ENCODE measurements around the gene ALKBH8. TPM values are rescaled to one million over a fixed set of nuclear protein-coding genes. Genes with fewer than 3 reads are reported as not detected.

Gene ALKBH8
- total RNA-seq, 1 experiment from 2014 or later = 7.3 TPM

- Mint-ChIP-seq H3K36me3 (ENCODE audit: insufficient read depth, unreplicated experiment) (no peaks in the 10 kb centered on the region), H3K4me3 (ENCODE audit: unreplicated experiment) (peak overlapping the region; percentile 73), H3K27ac (ENCODE audit: low read depth, unreplicated experiment) (no peak overlapping the region), H3K4me1 (ENCODE audit: insufficient read depth, unreplicated experiment) (peaks cover 12% of the 10 kb centered on the region), H3K9me3 (ENCODE audit: unreplicated experiment) (no peaks in the 10 kb centered on the region), H3K27me3 (ENCODE audit: insufficient read depth, unreplicated experiment) (peaks cover 93% of the 10 kb centered on the region)
- TF ChIP-seq, protein P1, sequence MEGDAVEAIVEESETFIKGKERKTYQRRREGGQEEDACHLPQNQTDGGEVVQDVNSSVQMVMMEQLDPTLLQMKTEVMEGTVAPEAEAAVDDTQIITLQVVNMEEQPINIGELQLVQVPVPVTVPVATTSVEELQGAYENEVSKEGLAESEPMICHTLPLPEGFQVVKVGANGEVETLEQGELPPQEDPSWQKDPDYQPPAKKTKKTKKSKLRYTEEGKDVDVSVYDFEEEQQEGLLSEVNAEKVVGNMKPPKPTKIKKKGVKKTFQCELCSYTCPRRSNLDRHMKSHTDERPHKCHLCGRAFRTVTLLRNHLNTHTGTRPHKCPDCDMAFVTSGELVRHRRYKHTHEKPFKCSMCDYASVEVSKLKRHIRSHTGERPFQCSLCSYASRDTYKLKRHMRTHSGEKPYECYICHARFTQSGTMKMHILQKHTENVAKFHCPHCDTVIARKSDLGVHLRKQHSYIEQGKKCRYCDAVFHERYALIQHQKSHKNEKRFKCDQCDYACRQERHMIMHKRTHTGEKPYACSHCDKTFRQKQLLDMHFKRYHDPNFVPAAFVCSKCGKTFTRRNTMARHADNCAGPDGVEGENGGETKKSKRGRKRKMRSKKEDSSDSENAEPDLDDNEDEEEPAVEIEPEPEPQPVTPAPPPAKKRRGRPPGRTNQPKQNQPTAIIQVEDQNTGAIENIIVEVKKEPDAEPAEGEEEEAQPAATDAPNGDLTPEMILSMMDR (IDR thresholded peaks at IDR 0.05; ENCODE audit: unreplicated experiment) = no peak
- BruUV-seq (replicated peaks) = no TSS peak
- intact Hi-C loops (cut with micrococcal nuclease) = no loop called here
- CTCF ChIA-PET = interaction anchor here (0.7 to 1.3 kb wide), 5 partner anchors 15 to 44 kb away, joined by 3 to 5 read pairs (median 3); no protein-coding TSS in a partner anchor
- POLR2A ChIA-PET = interaction anchor here (0.8 to 1.3 kb wide), 2 partner anchors 17 to 27 kb away, joined by 3 read pairs; no protein-coding TSS in a partner anchor
- DNase-seq (ENCODE audit: unreplicated experiment) = no peak
Measured at GRCh38 chr11:107592231-107592590, 26.7 kb upstream of the ALKBH8 start.

- ChIA-PET CTCF (interaction anchor here (0.7 to 1.3 kb wide), 5 partner anchors 16 to 43 kb away, joined by 3 to 5 read pairs (median 4); no protein-coding TSS in a partner anchor), POLR2A (interaction anchor here (0.6 to 1.3 kb wide), 4 partner anchors 15 to 300 kb away, joined by 3 read pairs; no protein-coding TSS in a partner anchor)
- peaks cover 87% of the 10 kb centered on the region for H3K27me3 Mint-ChIP-seq (ENCODE audit: insufficient read depth, unreplicated experiment)
- no TSS peak for BruUV-seq (replicated peaks)
- H3K4me1 Mint-ChIP-seq (ENCODE audit: insufficient read depth, unreplicated experiment) = peaks cover 12% of the 10 kb centered on the region
- H3K4me3 Mint-ChIP-seq (ENCODE audit: unreplicated experiment) = peak overlapping the region; percentile 73
- no peak overlapping the region for H3K27ac Mint-ChIP-seq (ENCODE audit: low read depth, unreplicated experiment)
- intact Hi-C loops (cut with micrococcal nuclease) = no loop called here
- H3K9me3 Mint-ChIP-seq (ENCODE audit: unreplicated experiment) = no peaks in the 10 kb centered on the region
- no peaks in the 10 kb centered on the region for H3K36me3 Mint-ChIP-seq (ENCODE audit: insufficient read depth, unreplicated experiment)
- DNase-seq (ENCODE audit: unreplicated experiment) = no peak
- TF ChIP-seq, protein P1 (IDR thresholded peaks at IDR 0.05; ENCODE audit: unreplicated experiment) = no peak
Measured at GRCh38 chr11:107591378-107592230, 26.1 kb upstream of the ALKBH8 start.

DNA sequence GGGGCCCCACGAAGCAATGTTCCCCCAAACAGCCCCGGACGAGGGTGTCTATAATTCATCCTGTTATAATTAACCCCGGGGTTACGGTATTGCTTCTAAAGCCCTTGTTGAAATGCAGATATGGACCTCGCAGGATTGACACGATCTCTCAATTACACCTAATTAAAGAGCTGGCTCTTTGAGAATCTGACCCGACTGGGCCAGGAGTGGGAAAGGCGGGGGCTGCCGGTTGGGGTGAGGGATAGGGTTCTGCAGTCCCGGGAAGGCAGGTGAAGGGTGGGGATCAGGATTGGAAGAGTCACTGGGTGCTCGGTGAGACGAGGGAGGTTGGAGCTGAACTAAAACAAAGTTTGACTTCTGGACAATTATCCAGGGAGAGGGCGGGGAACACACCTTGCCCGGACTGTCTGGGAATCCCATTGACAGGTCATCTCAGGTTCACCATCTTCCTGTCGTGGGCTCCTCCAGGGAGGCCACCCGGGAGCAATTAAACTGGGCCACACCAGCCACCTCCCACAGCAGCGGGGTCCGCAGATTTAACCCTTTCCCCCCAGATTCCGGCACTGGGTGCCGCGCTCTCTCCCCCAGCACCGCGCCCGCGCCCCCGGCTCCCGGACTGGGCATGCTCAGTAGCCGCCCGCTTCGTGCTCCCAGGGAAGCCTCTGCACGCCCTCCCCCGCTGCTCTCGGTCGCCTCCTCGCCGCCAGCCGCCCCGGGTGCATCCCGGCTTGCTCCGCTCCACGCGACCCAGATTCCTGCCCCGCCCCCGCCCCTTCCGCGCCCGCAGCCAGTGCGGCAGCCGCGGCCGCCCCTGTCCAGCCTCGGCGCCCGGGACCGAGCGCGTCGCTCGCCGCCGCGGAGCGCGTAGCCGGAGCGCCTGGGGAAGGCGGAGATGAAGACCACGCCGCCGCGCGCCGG lies 25.2 kb upstream of the ALKBH8 start, which contains the start of gene ELMOD1:
Gene ELMOD1 (plus strand): TSS at position 688 of the 918 bp plus-strand sequence. CDS start 27,043 bp downstream, outside the sequence.
- Mint-ChIP-seq H3K27me3 (ENCODE audit: insufficient read depth, unreplicated experiment) (peaks cover 78% of the 10 kb centered on the region), H3K9me3 (ENCODE audit: unreplicated experiment) (no peaks in the 10 kb centered on the region), H3K4me3 (ENCODE audit: unreplicated experiment) (peak within 1 kb of the TSS; percentile 73), H3K36me3 (ENCODE audit: insufficient read depth, unreplicated experiment) (no peaks in the 10 kb centered on the region), H3K4me1 (ENCODE audit: insufficient read depth, unreplicated experiment) (peaks cover 12% of the 10 kb centered on the region), H3K27ac (ENCODE audit: low read depth, unreplicated experiment) (no peak within 1 kb of the TSS)
- CTCF ChIA-PET = interaction anchor here (0.8 to 1.5 kb wide), 6 partner anchors 13 to 181 kb away, joined by 4 to 8 read pairs (median 4); no protein-coding TSS in a partner anchor
- TF ChIP-seq, protein P1 (IDR thresholded peaks at IDR 0.05; ENCODE audit: unreplicated experiment) = no peak
- BruUV-seq (replicated peaks) = no TSS peak
- POLR2A ChIA-PET = interaction anchor here (0.6 to 0.8 kb wide), 2 partner anchors 14 to 301 kb away, joined by 3 read pairs; no protein-coding TSS in a partner anchor
- DNase-seq (ENCODE audit: unreplicated experiment) = peak; percentile 15
- intact Hi-C loops (cut with micrococcal nuclease) = no loop called here
